ENCODE data around the gene COL12A1. TPM values are rescaled to one million over a fixed set of nuclear protein-coding genes. Genes with fewer than 3 reads are reported as not detected.

The COL12A1 gene
- total RNA-seq, 2 donors from 2014 or later = not detected

DNA sequence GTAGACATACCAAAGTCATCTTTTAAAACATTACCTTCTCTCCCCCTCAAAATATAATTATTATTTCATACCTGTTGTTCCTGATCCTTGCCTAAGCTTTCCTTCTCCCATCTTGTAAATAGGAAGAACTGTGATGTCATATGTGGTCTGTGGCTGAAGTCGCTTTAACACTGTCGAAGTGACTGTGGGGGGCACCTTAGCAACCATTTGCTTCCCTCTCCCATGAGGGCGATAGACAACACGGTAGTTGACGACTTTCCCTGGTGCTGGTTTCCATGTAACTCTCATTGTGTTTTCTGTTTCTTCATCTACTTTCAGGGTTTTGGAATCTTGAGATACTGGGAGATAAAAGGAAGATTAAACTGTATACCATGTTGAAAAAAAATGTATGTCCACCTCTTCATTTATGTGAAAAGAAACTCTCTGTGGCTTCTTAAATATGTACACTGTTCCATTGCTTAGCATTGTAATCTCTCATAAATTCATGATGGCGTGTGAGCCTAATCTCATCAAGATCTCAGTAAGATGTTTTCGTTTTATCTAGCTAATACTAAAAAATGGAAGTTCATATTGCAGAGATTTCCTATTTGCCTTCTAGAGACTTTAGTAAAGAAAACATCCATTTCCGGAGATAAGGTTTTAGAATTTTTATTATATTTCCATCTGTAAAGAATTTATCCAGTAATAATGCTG lies 49.5 kb downstream of the COL12A1 start:
- ATAC-seq (no peak), DNase-seq (ENCODE audit: low spot score) (no peak)
- Mint-ChIP-seq H3K27ac (no peak overlapping the region), H3K4me1 (ENCODE audit: low read depth in 2 of 2) (no peaks in the 10 kb centered on the region), H3K4me3 (no peak overlapping the region), H3K27me3 (peaks cover 0 to 8% of the 10 kb centered on the region in 2 donors), H3K9me3 (peaks cover under 1% of the 10 kb centered on the region), H3K36me3 (no peaks in the 10 kb centered on the region)

DNA sequence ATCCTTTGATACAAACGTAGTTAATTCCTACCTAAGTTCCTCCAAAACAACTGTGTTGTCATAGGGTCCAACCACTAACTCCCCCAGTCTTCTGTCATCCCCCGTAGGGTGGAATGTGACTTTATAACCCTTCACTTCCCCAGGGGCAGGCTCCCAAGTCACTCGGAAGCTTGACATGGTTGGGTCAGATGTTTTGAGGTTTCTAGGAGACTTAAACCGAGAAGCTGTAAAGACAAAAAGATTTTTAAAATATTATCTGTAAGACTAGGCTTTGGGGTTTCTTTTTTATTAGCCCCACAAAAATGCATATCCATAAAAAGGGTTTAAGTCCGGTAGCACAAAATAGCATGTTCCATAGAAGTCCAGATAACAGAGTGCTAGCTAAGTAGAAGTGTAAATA lies 50.2 kb downstream of the COL12A1 start:
- H3K4me3 Mint-ChIP-seq = no peak overlapping the region
- no peaks in the 10 kb centered on the region for H3K9me3 Mint-ChIP-seq

DNA sequence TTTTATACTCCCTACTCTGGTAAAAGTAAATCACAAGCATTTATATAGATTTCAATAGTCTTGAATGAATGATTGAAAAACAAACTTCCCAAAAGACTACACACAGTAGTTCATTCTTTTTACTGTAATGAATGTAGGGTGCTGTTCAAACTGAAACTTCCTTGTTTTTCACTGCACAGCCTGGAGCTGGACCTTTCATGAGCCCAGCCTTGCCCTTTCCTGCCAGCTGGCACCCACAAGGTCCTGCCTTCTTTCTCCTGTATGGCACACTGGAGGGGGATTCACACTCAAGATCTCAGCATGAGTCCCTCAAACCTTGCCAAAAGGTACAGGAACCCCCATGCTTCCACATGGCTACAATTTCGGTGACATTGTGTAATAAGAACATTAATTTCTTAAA lies 50.9 kb downstream of the COL12A1 start:
- Mint-ChIP-seq H3K27ac (no peak overlapping the region), H3K4me1 (ENCODE audit: low read depth in 2 of 2) (no peaks in the 10 kb centered on the region), H3K4me3 (no peak overlapping the region), H3K27me3 (peaks cover 0 to 8% of the 10 kb centered on the region in 2 donors), H3K9me3 (no peaks in the 10 kb centered on the region), H3K36me3 (no peaks in the 10 kb centered on the region)
- DNase-seq (ENCODE audit: low spot score) (no peak), ATAC-seq (no peak)

More for the DNA sequence above, 50.2 kb downstream of the COL12A1 start:
- Mint-ChIP-seq H3K36me3 (no peaks in the 10 kb centered on the region), H3K27me3 (peaks cover 0 to 8% of the 10 kb centered on the region in 2 donors), H3K27ac (no peak overlapping the region), H3K4me1 (ENCODE audit: low read depth in 2 of 2) (no peaks in the 10 kb centered on the region)
- ATAC-seq = no peak
- DNase-seq (ENCODE audit: low spot score) = no peak

DNA sequence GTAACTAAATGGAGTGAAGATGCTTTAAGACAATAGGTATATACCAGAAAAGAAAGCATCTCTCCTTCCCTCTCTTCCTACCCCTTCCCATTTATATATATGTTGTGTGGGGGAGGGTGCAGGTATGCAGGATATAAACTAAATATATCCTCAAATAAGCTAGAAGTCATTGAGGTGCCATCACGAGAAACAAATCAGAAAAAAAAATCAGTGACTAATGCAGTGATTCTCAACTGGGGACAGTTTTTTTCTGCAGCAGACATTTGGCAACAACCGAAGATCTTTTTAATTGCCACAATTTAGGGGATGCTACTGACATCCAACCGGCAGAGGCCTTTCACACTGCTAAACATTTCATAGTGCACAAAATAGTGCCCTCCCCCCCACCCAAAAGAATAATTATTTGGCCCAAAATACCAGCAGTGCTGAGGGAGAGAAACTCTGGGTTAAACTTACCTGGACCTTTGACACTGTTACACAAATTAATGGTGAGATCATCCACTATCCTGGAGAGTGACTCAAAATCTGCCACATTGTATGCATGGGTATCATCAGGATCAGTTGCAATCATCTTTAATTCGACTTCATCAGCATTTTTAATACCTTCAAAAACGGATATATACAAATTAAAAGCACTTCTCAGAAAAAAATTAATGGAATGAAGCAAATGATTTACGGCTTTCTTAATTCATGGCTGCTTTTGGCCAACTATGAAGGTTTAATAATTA lies 55.0 kb downstream of the COL12A1 start:
- Mint-ChIP-seq H3K27ac (no peak overlapping the region), H3K9me3 (peaks cover 12% of the 10 kb centered on the region), H3K27me3 (peaks cover 4 to 7% of the 10 kb centered on the region in 2 donors), H3K36me3 (no peaks in the 10 kb centered on the region), H3K4me1 (ENCODE audit: low read depth in 2 of 2) (no peaks in the 10 kb centered on the region), H3K4me3 (no peak overlapping the region)
- ATAC-seq (no peak), DNase-seq (ENCODE audit: low spot score) (no peak)

DNA sequence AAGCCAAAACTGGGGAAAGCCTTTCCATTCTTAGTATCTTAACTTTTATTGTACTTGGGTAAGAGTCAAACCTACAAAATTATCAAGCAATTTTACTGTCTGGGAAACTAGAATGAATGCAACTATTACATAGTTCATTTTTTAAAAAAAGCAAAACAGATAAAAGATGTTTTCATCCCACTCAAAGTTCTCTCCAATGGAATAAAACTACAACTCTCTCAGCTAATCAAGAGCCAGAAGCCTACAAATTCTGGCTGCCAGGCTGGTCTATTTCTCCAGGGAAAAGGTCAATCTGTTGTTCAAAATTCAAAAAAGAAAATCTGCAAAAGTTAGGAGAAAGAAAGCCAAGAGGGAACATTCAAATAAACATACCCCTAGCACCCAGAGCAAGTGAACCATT lies 56.2 kb downstream of the COL12A1 start:
- Mint-ChIP-seq H3K36me3 (no peaks in the 10 kb centered on the region), H3K4me3 (no peak overlapping the region), H3K27ac (no peak overlapping the region), H3K27me3 (peaks cover 4 to 6% of the 10 kb centered on the region in 2 donors), H3K4me1 (ENCODE audit: low read depth in 2 of 2) (no peaks in the 10 kb centered on the region), H3K9me3 (peaks cover 12% of the 10 kb centered on the region)
- no peak for DNase-seq (ENCODE audit: low spot score)
- ATAC-seq = no peak

DNA sequence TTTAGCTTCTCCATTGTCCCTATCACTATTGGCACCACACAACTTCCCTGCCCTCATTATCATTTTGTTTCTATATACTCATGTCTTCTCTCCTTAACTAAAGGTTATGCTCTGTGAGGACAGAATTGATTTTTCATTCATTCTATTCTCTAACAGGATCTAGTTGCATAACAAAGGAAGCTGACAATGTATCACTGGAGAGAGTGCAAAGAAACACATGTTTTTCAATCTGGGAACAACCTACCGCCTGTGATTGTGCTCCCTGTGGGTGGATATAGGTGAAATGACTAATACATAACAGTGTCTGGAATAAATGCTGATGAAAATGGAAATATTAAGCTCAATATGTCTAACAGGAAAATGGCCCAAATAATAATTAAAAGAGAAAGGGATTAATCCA lies 56.6 kb downstream of the COL12A1 start:
- no peak overlapping the region for H3K27ac Mint-ChIP-seq
- no peak for DNase-seq (ENCODE audit: low spot score)
- no peaks in the 10 kb centered on the region for H3K36me3 Mint-ChIP-seq
- no peak overlapping the region for H3K4me3 Mint-ChIP-seq
- no peaks in the 10 kb centered on the region for H3K4me1 Mint-ChIP-seq (ENCODE audit: low read depth in 2 of 2)
- peaks cover 12% of the 10 kb centered on the region for H3K9me3 Mint-ChIP-seq
- no peak for ATAC-seq
- peaks cover 4 to 6% of the 10 kb centered on the region in 2 donors for H3K27me3 Mint-ChIP-seq

DNA sequence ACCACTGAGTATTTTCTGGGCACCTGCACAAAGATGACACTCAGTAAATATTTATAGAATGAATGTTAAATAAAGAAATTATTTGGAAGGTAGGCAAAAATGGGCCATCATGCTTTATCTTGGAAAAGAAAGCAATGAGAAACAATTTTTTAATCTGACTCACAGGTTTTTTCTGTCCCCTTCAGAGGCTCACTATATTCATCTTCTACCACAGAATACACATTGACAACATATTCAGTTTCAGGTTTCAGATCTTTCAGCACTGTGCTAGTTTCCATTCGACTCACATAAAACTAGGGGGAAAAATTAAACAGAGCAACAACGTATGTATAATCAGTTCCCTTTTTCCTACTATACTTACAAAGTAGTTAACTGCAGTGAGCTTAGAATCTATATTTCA lies 58.3 kb downstream of the COL12A1 start:
- no peaks in the 10 kb centered on the region for H3K36me3 Mint-ChIP-seq
- H3K27me3 Mint-ChIP-seq = peaks cover 4 to 6% of the 10 kb centered on the region in 2 donors
- H3K27ac Mint-ChIP-seq = no peak overlapping the region
- DNase-seq (ENCODE audit: low spot score) (no peak), ATAC-seq (peak in 1 of 2 donors; percentile 62)
- H3K9me3 Mint-ChIP-seq = peaks cover 12% of the 10 kb centered on the region
- H3K4me3 Mint-ChIP-seq = no peak overlapping the region
- no peaks in the 10 kb centered on the region for H3K4me1 Mint-ChIP-seq (ENCODE audit: low read depth in 2 of 2)

DNA sequence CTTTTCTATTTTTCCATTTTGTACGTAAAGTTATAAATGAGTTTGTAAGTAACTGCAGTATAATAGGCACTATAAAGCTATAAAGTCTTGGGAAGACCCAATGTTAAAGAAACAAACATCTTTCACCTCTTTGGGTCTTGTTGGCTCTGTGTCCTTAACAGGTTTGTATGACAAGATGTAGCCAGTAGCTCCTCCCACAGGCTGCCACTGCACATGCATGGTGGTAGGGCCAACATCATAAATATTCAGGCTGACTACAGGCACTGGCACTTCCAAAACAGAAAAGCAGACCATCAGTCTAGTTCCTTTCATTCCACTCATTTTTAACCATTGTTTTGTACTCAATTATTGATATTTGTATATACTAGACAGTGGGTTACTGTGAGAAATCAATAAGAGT lies 59.9 kb downstream of the COL12A1 start:
- Mint-ChIP-seq H3K9me3 (peaks cover 12% of the 10 kb centered on the region), H3K36me3 (no peaks in the 10 kb centered on the region), H3K27ac (no peak overlapping the region), H3K4me3 (no peak overlapping the region), H3K27me3 (peaks cover 4 to 6% of the 10 kb centered on the region in 2 donors), H3K4me1 (ENCODE audit: low read depth in 2 of 2) (no peaks in the 10 kb centered on the region)
- ATAC-seq (no peak), DNase-seq (ENCODE audit: low spot score) (no peak)

DNA sequence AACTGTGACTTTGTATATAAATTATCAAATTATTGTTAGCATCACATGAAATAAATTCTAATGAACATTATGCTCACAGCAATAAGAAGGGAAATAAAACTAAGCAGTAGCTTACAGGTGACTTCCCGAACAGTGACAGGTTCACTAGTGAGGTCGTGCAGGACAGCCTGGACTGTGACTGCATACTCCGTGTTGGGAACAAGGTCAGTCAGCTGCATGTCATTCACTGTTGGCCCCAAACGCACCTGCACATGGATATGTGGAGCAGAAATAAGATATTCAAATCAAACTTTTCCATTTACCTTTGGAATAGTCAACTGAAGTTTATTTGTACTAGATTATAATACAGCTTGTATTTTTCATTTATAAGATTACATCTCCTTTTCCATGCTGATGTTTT lies 60.6 kb downstream of the COL12A1 start:
- Mint-ChIP-seq H3K4me1 (ENCODE audit: low read depth in 2 of 2) (no peaks in the 10 kb centered on the region), H3K4me3 (no peak overlapping the region), H3K27ac (no peak overlapping the region), H3K36me3 (no peaks in the 10 kb centered on the region), H3K9me3 (peaks cover 12% of the 10 kb centered on the region), H3K27me3 (peaks cover 4 to 6% of the 10 kb centered on the region in 2 donors)
- ATAC-seq (no peak), DNase-seq (ENCODE audit: low spot score) (no peak)

DNA sequence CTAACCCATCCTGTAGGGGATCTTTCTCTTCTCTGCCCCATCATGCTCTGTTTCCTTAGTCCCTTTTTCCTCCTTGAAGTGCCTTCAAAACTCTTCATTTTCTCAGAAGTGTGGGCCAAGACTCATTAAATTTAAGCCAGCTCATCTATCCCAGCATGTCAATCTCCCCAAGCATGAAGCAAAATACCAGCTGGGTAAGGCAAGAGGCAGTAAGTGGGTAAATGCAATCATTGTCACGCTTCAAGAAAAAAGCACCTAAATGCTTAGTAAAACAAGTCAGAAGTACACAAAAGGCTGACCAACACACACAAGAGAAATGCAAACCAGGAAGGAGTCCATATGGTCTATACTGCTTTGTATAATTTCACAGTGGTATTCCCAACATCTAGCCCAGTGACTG lies 61.5 kb downstream of the COL12A1 start:
- Mint-ChIP-seq H3K9me3 (peaks cover 11% of the 10 kb centered on the region), H3K27me3 (peaks cover 4 to 6% of the 10 kb centered on the region in 2 donors), H3K27ac (no peak overlapping the region), H3K4me1 (ENCODE audit: low read depth in 2 of 2) (no peaks in the 10 kb centered on the region), H3K4me3 (no peak overlapping the region), H3K36me3 (no peaks in the 10 kb centered on the region)
- ATAC-seq (no peak), DNase-seq (ENCODE audit: low spot score) (no peak)

DNA sequence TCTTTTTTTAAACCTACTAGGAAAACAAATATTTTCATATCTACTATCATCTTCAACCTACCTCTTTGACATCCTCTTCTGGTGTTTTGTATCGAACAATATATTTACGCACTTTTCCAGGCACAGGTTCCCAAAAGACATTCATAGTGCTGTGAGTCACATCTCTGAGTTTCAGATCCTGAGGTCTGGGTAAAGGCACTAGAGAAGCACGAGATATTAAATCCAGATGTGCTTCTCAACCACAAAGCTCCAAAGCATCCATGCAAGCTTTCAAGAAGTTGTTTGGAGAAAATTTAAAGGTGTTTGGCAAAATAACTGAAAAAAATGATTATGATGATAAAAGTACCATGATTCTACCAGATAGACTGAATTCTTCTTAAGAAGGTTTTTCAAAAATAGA lies 62.7 kb downstream of the COL12A1 start:
- no peaks in the 10 kb centered on the region for H3K36me3 Mint-ChIP-seq
- H3K27ac Mint-ChIP-seq = no peak overlapping the region
- no peaks in the 10 kb centered on the region for H3K4me1 Mint-ChIP-seq (ENCODE audit: low read depth in 2 of 2)
- H3K4me3 Mint-ChIP-seq = no peak overlapping the region
- H3K9me3 Mint-ChIP-seq = peaks cover 1% of the 10 kb centered on the region
- H3K27me3 Mint-ChIP-seq = no peaks in the 10 kb centered on the region
- DNase-seq (ENCODE audit: low spot score) (no peak), ATAC-seq (no peak)

DNA sequence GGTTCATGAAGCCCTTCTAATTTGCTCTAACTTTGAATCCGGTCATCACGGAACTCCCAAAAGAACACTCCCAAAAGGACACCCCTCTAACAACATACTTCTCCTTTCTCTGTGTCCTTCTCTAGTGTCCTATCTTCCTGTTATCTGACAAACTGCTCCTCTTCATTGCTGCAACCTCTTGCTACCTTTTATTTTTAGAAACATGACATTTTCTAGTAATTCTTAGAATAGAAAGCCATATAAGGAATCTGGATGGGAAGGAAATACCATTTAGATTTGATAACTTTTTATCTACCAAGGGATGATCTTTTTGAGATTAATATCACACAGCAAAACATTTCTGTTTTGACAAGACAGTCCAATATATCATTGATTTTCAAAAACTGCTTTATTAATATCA lies 63.1 kb downstream of the COL12A1 start:
- no peak overlapping the region for H3K27ac Mint-ChIP-seq
- no peaks in the 10 kb centered on the region for H3K36me3 Mint-ChIP-seq
- ATAC-seq = no peak
- no peaks in the 10 kb centered on the region for H3K27me3 Mint-ChIP-seq
- no peaks in the 10 kb centered on the region for H3K9me3 Mint-ChIP-seq
- H3K4me3 Mint-ChIP-seq = no peak overlapping the region
- no peaks in the 10 kb centered on the region for H3K4me1 Mint-ChIP-seq (ENCODE audit: low read depth in 2 of 2)
- DNase-seq (ENCODE audit: low spot score) = no peak

DNA sequence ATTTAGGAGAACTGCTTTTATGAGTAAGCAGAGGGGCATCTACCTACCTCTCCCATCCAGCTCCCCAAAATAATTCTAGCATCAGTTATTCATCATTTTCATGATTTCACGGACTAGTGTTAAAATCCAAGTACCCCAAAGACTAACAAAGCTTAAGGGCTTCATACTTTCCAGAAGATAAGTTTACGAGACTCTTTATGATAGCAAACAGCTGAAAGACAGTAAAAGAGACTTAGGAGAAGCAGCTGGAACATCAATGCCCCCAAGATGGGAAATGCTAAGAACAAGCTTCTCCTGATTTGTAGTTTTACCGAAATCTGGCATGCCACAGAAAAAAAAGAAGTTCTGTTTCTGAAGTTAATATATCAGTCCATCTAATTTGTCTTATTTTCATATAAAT lies 70.0 kb downstream of the COL12A1 start:
- no peaks in the 10 kb centered on the region for H3K27me3 Mint-ChIP-seq
- H3K4me3 Mint-ChIP-seq = no peak overlapping the region
- H3K27ac Mint-ChIP-seq = no peak overlapping the region
- DNase-seq (ENCODE audit: low spot score) (no peak), ATAC-seq (no peak)
- no peaks in the 10 kb centered on the region for H3K36me3 Mint-ChIP-seq
- H3K9me3 Mint-ChIP-seq = peaks cover 6% of the 10 kb centered on the region
- H3K4me1 Mint-ChIP-seq (ENCODE audit: low read depth in 2 of 2) = no peaks in the 10 kb centered on the region

DNA sequence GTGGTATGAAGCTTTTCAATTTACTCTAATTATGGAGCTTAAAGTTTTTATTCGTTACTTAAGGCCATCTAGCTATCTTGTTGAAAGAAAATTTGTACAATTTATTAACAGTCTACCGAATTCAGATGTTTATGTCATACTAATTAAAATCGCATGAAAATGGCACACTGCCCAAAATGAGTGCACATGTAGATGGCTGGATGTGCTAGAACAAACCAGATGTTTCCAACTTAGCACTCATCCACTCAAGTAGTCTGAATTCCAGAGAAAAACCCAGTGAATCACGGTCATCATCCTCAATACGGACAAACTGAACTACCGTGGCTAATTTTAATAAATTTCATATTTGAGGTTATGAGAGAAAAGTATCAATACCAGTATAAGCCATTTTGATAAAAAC lies 70.4 kb downstream of the COL12A1 start:
- H3K27ac Mint-ChIP-seq = no peak overlapping the region
- H3K4me3 Mint-ChIP-seq = no peak overlapping the region
- H3K9me3 Mint-ChIP-seq = peaks cover 6% of the 10 kb centered on the region
- no peak for DNase-seq (ENCODE audit: low spot score)
- ATAC-seq = no peak
- H3K36me3 Mint-ChIP-seq = no peaks in the 10 kb centered on the region
- no peaks in the 10 kb centered on the region for H3K4me1 Mint-ChIP-seq (ENCODE audit: low read depth in 2 of 2)
- no peaks in the 10 kb centered on the region for H3K27me3 Mint-ChIP-seq
